Right renal cortex interstitium (tissue), 3 donors: Measurements from ENCODE around the gene SLC8A3. TPM values are rescaled to one million over a fixed set of nuclear protein-coding genes. Genes with fewer than 3 reads are reported as not detected.

ENCODE experiments used
- DNase-seq, 3 donors: peaks; one replicate each; pipeline ENCODE4 v3.0.0-alpha.2; 2013; ENCODE audit warnings: low read depth in 3 of 3, low spot score in 2 of 3
- polyA plus RNA-seq, 3 donors: library from polyadenylated mRNA; unstranded; fragments of 120-200 nt; gene quantifications; one replicate each; pipeline ENCODE4 v1.2.1, GENCODE V29; 2013; ENCODE audit not compliant: insufficient read length in 3 of 3

SLC8A3 gene
- polyA plus RNA-seq, 3 donors: 0.53 to 0.57 (median 0.54) TPM

DNA sequence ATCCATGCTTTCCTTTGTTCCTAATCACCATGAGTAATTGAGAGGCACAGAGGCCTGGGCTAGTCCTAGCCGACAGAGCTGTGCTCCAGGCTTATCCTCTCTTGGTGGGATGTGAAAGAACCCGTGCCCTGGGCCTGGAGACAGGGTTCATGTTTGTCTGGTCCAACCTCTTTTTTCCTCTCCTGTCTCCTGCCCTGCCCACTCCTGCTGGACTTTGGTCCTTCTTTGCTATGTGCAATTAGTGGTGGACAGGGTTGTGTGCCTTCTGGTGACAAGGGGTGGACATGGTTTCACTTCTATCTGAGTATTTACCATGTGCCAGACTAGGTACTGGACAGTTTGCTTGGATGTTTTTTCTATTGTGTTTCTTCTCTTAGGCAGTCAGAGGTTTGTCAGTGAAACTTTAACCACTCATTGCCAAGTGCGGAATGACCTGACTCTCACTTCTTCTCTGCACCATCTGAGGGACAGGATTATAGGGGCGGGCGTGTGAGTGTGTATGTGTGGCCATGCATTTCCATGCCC is 183.4 kb downstream of the SLC8A3 start:
- DNase-seq: no peak

DNA sequence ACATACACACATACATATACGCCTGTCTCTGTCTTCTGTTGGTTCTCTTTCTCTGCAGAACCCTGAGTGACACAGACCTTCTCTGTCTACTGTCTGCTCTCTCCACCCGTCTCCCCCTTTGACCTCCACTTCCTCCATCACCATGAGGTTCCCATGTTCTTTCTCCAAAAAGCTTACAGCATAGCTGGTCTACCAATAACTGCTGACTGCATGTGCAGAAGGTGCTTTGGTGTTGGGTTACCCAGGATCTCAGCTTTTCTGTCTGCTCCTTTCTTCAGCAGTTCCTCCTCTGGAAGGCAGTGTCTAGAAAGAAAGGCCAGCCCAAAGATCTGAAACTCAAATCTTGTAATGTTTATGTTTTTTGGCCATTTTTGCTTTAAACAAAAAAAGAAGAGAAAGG is 184.0 kb downstream of the SLC8A3 start:
- DNase-seq: no peak

DNA sequence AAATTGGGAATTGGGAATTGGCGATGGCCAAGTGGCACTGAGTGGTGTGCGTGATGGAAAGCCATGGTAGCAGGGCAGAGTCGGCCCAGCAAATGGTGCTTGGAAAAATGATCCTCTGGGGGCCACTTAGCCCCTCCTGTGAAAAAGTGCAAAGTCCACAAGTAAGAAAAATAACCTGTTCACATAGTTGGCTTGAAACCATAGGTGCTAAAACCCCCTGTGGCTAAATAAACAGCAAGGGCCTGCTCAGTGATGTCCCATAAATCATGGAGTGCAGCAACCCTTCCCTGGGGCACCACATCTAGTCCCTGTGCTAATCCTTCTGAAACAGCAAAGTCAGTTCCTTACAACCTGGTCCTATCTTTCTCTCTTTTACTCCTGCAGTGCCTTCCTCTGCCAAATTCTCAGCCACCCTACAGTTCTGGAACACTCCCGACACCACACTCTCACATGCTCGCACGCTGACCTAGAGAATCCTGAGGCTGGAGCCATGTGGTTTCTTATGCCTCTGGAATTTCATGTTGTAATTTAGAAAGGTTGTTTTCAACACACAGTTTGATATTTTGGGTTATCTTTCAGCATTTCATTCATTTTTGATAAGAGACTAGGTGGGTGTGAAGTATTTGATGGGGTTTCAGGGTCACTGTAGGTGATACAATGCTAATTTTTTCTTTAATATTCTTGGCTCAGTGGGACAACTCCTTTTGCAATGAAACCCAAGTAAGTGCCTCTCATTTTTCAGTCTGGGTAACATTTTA is 186.0 kb downstream of the SLC8A3 start:
- DNase-seq: no peak

- no peak for DNase-seq
These were observed 188.2 kb downstream of the SLC8A3 start for GRCh38 chr14:70000601-70001000.

- no peak for DNase-seq
These were observed 189.5 kb downstream of the SLC8A3 start for GRCh38 chr14:69999261-69999674.

GRCh38 chr14:69997849-69998248 is 190.9 kb downstream of the SLC8A3 start:
- DNase-seq: no peak

DNA sequence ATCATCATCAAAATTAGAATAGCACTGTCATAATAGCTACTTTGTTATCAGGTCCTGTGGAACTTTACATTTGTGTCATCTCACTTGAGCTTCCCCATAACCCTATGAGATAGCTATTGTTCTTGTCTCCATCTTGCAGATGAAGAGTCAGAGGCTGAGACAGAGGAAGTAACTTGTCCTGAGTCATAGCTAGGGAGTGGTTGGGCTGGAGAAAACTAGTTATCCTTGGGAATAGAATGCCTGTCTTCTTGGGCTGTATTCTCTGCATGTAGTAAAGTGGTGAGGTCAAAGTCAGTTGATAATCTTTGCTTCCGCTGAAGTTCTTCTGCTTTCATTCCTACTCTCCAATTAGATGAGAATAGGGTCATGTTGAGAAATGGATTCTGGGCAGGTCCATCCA is 192.5 kb downstream of the SLC8A3 start:
- no peak for DNase-seq

Other genes starting within 250 kb of the SLC8A3 start
- 10 to 100 TPM; 76.0 to 89.2 (median 82.8) TPM for gene COX16, start 170.7 kb upstream of the SLC8A3 start, polyA plus RNA-seq
- gene SYNJ2BP, start 228.1 kb upstream of the SLC8A3 start, polyA plus RNA-seq: 10 to 100 TPM; 40.2 to 43.4 (median 41.0) TPM